Uterus (tissue), 2 donors: ENCODE data around the gene ACKR2.

Source experiments
- POLR2A ChIP-seq, 2 donors: fragments of 450-650 bp; IDR thresholded peaks; one replicate each; pipeline ENCODE4 v1.6.1; 2016; ENCODE audit warnings: antibody characterized with exemption in 2 of 2, mild to moderate bottlenecking in 1 of 2, moderate library complexity in 1 of 2
- TF ChIP-seq, protein P1 (sequence below), 4 experiments: fragments of 200-600 bp in 2 of 4; fragments of 450-650 bp in 2 of 4; sonication (generic) in 2 of 4; IDR thresholded peaks; one replicate each; pipeline ENCODE4 v1.5.1; 2016 to 2019; ENCODE audit warnings: antibody characterized with exemption in 4 of 4, mild to moderate bottlenecking in 2 of 4, moderate library complexity in 1 of 4

GRCh38 chr3:42894698-42895579 lies 85.7 kb downstream of the ACKR2 start:
- TF ChIP-seq, protein P1, sequence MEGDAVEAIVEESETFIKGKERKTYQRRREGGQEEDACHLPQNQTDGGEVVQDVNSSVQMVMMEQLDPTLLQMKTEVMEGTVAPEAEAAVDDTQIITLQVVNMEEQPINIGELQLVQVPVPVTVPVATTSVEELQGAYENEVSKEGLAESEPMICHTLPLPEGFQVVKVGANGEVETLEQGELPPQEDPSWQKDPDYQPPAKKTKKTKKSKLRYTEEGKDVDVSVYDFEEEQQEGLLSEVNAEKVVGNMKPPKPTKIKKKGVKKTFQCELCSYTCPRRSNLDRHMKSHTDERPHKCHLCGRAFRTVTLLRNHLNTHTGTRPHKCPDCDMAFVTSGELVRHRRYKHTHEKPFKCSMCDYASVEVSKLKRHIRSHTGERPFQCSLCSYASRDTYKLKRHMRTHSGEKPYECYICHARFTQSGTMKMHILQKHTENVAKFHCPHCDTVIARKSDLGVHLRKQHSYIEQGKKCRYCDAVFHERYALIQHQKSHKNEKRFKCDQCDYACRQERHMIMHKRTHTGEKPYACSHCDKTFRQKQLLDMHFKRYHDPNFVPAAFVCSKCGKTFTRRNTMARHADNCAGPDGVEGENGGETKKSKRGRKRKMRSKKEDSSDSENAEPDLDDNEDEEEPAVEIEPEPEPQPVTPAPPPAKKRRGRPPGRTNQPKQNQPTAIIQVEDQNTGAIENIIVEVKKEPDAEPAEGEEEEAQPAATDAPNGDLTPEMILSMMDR (IDR thresholded peaks at IDR 0.05) = no peak
- no peak for TF ChIP-seq POLR2A (IDR thresholded peaks at IDR 0.05)
